ENCODE results near the gene NMNAT3.

- TF ChIP-seq CTCF (IDR thresholded peaks at IDR 0.05) (no peak), POLR2AphosphoS5 (IDR thresholded peaks at IDR 0.05) (no peak)
These were observed 48.7 kb downstream of the NMNAT3 start for GRCh38 chr3:139629033-139629432.

All from upper lobe of left lung (tissue), 4 donors.